Hepatocyte (in vitro differentiated cells): ENCODE data around the gene YTHDF2. TPM values are rescaled to one million over a fixed set of nuclear protein-coding genes. Genes with fewer than 3 reads are reported as not detected.

Source experiments
- DNase-seq: peaks from one replicate; pipeline ENCODE4 v3.0.0-alpha.2; 2016; ENCODE audit warnings: low spot score
- H2AFZ ChIP-seq: fragments of 200-600 bp; sonication (generic); 2 replicates; pipeline ENCODE4 v1.6.0; 2016; ENCODE audit warnings: antibody characterized with exemption, mild to moderate bottlenecking
- H3K27ac ChIP-seq: fragments of 200-600 bp; sonication (generic); 2 replicates; pipeline ENCODE4 v1.5.1; 2016; ENCODE audit warnings: mild to moderate bottlenecking
- H3K27me3 ChIP-seq: fragments of 200-600 bp; sonication (generic); 2 replicates; pipeline ENCODE4 v1.6.1; 2016
- H3K36me3 ChIP-seq: fragments of 200-600 bp; sonication (generic); replicated peaks from 2 replicates; pipeline ENCODE4 v1.5.1; 2016; ENCODE audit warnings: low read depth; ENCODE audit not compliant: insufficient read depth
- H3K4me1 ChIP-seq: fragments of 200-600 bp; sonication (generic); 2 replicates; pipeline ENCODE4 v1.5.1; 2016; ENCODE audit warnings: mild to moderate bottlenecking, moderate library complexity; ENCODE audit not compliant: insufficient read depth
- H3K4me2 ChIP-seq: fragments of 200-600 bp; sonication (generic); 2 replicates; pipeline ENCODE4 v1.6.0; 2016
- H3K4me3 ChIP-seq: fragments of 200-600 bp; sonication (generic); 2 replicates; pipeline ENCODE4 v1.5.1; 2016; ENCODE audit warnings: mild to moderate bottlenecking
- H3K79me2 ChIP-seq: fragments of 200-600 bp; sonication (generic); 2 replicates; pipeline ENCODE4 v1.6.0; 2017; ENCODE audit warnings: mild to moderate bottlenecking
- H3K9me2 ChIP-seq: fragments of 200-600 bp; sonication (generic); replicated peaks from 2 replicates; pipeline ENCODE4 v1.6.0; 2017; ENCODE audit warnings: mild to moderate bottlenecking; ENCODE audit not compliant: insufficient read depth
- H3K9me3 ChIP-seq: fragments of 200-600 bp; sonication (generic); 2 replicates; pipeline ENCODE4 v1.5.1; 2016; ENCODE audit warnings: low read depth, mild to moderate bottlenecking
- H4K20me1 ChIP-seq: fragments of 200-600 bp; sonication (generic); 2 replicates; pipeline ENCODE4 v1.6.0; 2016; ENCODE audit warnings: mild to moderate bottlenecking; ENCODE audit not compliant: insufficient read depth, poor library complexity, severe bottlenecking
- CTCF ChIP-seq: fragments of 200-600 bp; sonication (generic); IDR thresholded peaks from 2 replicates; pipeline ENCODE4 v1.5.1; 2016; ENCODE audit warnings: antibody characterized with exemption, mild to moderate bottlenecking; ENCODE audit not compliant: poor library complexity
- EZH2 ChIP-seq: fragments of 200-600 bp; sonication (generic); IDR thresholded peaks from 2 replicates; pipeline ENCODE4 v1.6.1; 2016; ENCODE audit warnings: antibody characterized with exemption, mild to moderate bottlenecking, borderline replicate concordance
- EZH2phosphoT487 ChIP-seq: fragments of 200-600 bp; sonication (generic); IDR thresholded peaks from one replicate; pipeline ENCODE4 v1.6.1; 2018; ENCODE audit warnings: antibody characterized with exemption, mild to moderate bottlenecking, low read depth, moderate library complexity; ENCODE audit not compliant: unreplicated experiment, severe bottlenecking
- WGBS: methylation state at CpG from one replicate; pipeline ENCODE4 v1.1.6; 2016; ENCODE audit warnings: low lambda C conversion rate; ENCODE audit errors: missing lambda C conversion rate; 5-methylcytosine and 5-hydroxymethylcytosine counted together
- polyA plus RNA-seq: library from polyadenylated mRNA; unstranded; fragments of >200 nt; fragmentation: Nextera tagmentation; extraction: Ambion mirVana; gene quantifications from 2 replicates; pipeline ENCODE4 v1.2.1, GENCODE V29; 2016
- total RNA-seq: library from RNA; depleted of rRNA; stranded (reverse); fragments of >200 nt; gene quantifications from 2 replicates; pipeline ENCODE4 v1.2.3, GENCODE V29; 2014

Gene YTHDF2
- total and polyA plus RNA-seq, 2 experiments from 2014 or later: 71.9 to 83.3 TPM

- 71% methylated on average over 4 of the region's 4 CpGs for WGBS
- Histone ChIP-seq H3K4me3 (no peak overlapping the region), H3K4me2 (no peak overlapping the region), H3K79me2 (no peaks in the 10 kb centered on the region), H2AFZ (no peak overlapping the region), H3K9me2 (no peaks in the 10 kb centered on the region), H3K9me3 (no peaks in the 10 kb centered on the region), H3K27me3 (peaks cover 22% of the 10 kb centered on the region), H3K27ac (no peak overlapping the region), H3K36me3 (no peaks in the 10 kb centered on the region), H3K4me1 (no peaks in the 10 kb centered on the region), H4K20me1 (no peaks in the 10 kb centered on the region)
- DNase-seq: no peak
- no peak for TF ChIP-seq EZH2
- no peak for TF ChIP-seq EZH2phosphoT487
- TF ChIP-seq CTCF: no peak
These were observed 70.3 kb downstream of the YTHDF2 start for GRCh38 chr1:28807046-28807445.

- H3K4me2 ChIP-seq: no peak overlapping the region
- H3K9me3 ChIP-seq: no peaks in the 10 kb centered on the region
- H3K27me3 ChIP-seq: peaks cover 30% of the 10 kb centered on the region
- H3K79me2 ChIP-seq: no peaks in the 10 kb centered on the region
- H2AFZ ChIP-seq: no peak overlapping the region
- TF ChIP-seq EZH2phosphoT487 (no peak), EZH2 (no peak), CTCF (no peak)
- H3K36me3 ChIP-seq: no peaks in the 10 kb centered on the region
- WGBS: 90% methylated on average over 4 of the region's 4 CpGs
- no peak for DNase-seq
- no peak overlapping the region for H3K27ac ChIP-seq
- H3K4me3 ChIP-seq: no peak overlapping the region
- no peaks in the 10 kb centered on the region for H3K4me1 ChIP-seq
- no peaks in the 10 kb centered on the region for H3K9me2 ChIP-seq
- no peaks in the 10 kb centered on the region for H4K20me1 ChIP-seq
These were observed 71.2 kb downstream of the YTHDF2 start for GRCh38 chr1:28807986-28808385.

- Histone ChIP-seq H3K4me1 (no peaks in the 10 kb centered on the region), H3K27ac (no peak overlapping the region), H2AFZ (no peak overlapping the region), H3K36me3 (no peaks in the 10 kb centered on the region), H3K9me3 (no peaks in the 10 kb centered on the region), H3K9me2 (no peaks in the 10 kb centered on the region), H3K79me2 (no peaks in the 10 kb centered on the region), H3K27me3 (peaks cover 43% of the 10 kb centered on the region), H4K20me1 (no peaks in the 10 kb centered on the region), H3K4me2 (no peak overlapping the region), H3K4me3 (no peak overlapping the region)
- WGBS: 81% methylated on average over 9 of the region's 9 CpGs
- TF ChIP-seq EZH2 (no peak), CTCF (no peak)
- DNase-seq: no peak
These were observed 74.6 kb downstream of the YTHDF2 start for GRCh38 chr1:28811369-28811765.
